Kidney glomerular epithelial cell (primary cell): ENCODE data around the gene SOHLH1.

Experiments used
- DNase-seq: peaks from one replicate; lab custom pipeline; 2025; lab: John Stamatoyannopoulos, UW

SOHLH1 gene

DNA sequence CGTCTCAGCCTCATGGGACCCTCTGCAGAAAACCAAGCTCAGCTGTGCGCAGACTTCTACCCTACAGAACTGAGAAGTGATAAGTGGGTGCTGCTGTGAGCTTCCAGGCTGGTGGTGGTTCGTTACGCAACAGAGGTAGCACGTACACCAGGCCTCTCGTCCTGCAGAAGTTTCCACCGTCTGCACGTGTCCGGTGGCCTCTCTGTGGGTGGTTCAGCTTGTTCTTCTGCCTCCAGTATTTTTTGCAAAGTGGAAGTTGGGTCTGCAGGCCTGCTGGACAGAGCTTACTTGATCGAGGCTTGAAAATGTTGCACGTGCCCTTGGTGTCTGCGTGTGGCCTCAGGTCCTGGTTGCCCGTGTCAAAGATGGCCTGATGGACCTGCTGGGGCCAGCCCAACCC, 30.2 kb upstream of the SOHLH1 start:
- no peak for DNase-seq

DNA sequence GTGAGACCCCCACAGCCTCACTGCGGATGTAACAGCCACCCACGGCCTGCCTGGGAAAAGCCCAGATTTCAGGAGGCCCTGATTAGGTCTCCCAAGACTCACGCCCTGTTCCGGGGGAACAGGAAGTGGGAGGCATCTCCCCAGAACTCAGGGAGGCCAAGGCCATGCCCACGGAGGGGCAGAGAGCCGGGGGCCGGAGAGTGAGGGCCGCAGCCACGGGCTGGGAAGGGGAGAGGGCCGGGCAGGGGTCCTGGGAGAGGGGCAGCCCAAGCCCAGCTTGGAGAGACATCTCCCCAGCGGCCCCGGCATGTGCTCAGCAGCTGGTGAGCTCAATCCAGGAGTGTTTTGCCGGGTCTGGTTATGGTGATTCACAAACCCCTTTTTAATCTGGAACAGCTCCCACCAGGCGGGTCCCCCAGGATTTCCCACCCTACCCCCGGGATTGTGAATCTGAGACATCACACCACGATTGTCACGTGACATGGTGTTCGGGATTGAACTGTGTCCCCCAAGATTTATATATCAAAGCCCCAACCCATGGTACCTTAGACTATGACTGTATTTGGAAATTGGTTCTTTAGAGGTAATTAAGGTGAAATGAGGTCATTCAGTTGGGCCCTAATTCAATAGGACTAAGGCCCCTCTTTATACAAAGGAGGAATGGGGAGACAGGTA, 29.3 kb upstream of the SOHLH1 start:
- no peak for DNase-seq

DNA sequence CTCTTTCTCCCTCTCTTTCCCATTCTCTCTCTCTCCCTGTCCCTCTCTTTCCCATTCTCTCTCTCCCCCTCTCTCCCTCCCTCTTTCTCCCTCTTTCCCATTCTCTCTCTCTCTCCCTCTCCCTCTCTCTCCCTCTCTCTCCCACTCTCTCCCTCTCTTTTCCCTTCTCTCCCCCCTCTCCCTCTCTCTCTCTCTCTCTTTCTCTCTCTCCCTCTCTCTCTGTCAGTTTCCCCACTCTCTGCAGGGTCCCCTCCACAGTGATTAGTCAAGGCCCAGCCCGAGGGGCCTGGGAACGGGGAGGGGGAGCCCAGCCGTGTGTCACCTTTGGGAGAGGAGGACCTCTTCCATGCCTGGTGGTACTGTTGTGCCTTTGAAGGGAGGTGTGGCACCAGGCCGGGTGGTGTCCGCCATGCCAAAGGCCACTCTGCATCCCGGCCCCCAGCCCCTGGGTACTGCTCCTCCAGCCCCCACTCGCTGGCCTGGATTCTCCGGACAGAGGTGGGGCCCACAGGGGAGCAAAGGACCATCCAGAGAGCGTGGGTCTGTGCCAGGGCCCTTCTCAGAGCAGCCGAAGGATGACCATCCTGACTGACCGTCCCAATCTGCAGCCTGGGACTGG, 28.1 kb upstream of the SOHLH1 start:
- DNase-seq = no peak

- DNase-seq = no peak
Measured at GRCh38 chr9:135726138-135726853, 27.0 kb upstream of the SOHLH1 start.

DNA sequence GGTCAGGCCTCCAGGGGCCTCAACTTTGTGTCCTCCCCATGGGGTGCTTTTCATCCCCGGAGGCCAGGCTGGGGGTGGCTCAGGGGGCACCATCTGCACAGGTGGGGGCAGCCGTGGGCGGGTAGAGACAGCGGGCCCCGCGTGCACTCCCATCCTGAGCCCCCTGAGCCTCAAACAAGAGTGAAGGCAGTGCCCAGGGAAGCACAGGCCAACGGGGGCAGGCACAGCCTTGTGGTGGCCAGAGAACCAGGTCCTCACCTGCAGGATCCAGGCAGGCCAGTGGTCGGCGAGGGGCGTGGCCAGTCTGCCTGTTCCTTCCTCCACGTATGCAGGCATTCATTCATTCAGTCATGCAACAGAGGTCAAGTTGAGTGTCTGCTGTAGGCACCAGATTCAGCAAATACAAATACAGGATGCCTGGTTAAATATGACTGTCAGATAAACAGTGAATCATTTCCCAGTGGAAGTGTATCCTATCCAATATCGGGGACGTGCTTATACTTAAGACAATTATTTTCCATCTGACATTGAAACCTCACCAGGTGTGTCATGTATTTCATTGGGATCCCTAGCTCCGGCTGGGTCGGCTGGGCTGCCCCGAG, 25.0 kb upstream of the SOHLH1 start:
- DNase-seq = no peak

GRCh38 chr9:135722365-135722764, 23.1 kb upstream of the SOHLH1 start:
- DNase-seq = no peak

DNA sequence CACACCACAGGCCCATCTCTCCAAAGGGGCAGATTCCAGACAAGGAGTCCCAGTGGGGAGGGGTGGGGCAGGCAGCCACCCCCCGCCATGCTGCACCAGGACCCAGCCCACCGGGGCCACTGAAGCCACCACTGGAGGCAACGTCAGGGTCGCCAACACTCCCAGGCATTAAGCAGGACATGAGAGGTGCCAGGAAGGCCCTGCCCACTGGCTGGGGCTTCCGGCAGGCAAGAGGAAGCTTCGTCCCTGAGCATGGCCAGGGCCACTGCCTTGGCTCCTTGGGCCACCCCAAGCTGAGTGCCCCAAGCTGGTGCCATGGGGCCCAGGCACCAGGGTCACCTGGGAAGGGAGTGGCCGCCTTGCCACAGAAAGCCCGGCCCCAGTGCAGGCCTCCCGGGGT, 20.2 kb upstream of the SOHLH1 start:
- DNase-seq = no peak

GRCh38 chr9:135718616-135719015, 19.3 kb upstream of the SOHLH1 start:
- DNase-seq = no peak

DNA sequence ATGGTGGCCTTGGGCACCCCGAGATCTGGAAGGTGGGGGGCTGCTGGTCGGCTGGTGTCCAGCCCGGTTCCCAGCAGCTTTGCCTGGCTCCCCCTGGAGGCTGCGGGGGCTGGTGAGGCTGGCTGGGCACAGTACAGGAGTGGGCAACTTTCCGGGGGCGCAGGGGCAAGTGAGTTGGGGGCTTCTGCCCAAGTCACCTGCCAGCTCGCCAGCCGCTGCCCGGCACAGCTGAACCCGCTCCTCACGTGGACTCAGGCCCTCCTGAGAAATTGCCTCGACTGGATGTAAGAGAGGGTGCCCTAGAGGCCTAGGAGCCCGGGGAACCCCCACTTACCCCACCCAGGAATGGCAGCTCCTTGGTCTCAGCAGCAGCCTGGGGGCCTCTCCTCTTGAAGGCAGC, 18.1 kb upstream of the SOHLH1 start:
- DNase-seq = no peak

DNA sequence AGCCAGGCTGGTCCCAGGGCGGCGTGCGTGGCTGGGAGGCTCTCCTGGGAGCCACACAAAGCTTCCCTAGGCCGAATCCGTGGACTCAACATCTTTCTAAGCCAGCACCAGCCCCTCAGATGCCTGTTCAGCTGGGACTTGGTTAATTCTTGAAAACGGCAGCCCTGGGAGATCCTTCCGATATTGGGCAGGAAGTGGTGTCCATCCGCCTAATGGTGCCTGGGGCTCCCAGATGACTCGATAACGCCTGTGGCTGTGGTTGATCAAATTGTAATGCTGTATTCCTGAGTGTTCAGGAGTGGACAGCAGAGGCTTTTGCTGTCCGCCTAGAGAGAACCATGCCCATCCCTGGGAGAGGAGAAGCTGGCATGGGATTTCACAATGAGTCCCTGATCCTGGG, 16.8 kb upstream of the SOHLH1 start:
- DNase-seq = no peak

GRCh38 chr9:135715056-135715595, 15.8 kb upstream of the SOHLH1 start:
- no peak for DNase-seq

DNA sequence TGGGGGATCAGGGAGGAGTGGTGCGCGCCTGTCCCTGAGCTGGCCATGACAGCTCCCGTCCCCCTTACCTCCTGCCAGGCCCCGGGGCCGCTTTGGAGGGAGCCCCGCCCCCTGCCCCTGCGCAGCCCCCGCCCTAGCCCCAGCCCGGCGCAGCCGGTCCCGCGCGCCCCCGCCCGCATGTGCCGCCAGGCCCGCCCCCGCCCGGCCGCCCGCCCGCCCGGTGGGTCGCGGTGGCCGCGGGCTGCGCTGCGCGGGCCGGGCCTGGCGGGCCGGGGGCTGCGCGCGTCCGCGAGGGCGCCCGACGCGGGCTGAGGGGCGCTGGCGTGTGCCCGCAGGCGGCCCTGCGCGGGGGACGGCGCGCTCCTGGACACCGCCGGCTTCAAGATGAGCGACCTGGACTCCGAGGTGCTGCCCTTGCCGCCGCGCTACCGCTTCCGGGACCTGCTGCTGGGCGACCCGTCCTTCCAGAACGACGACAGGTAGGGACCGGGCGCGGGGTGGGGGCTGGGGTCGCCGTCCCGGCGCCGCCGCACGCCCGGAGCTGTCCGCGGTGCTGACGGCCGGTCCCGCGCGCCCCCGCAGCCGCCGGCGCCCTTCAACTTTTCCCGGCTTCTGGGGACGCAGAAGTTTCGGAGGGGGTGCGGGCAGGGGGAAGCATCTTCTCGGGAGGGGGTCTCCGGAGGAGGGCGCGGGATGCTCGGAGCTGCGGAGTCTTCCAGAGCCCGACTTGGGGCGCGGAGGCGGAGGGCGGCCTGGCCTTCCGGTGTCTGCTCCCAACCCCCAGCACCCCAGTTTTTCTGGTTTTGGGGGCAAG, 15.2 kb upstream of the SOHLH1 start:
- no peak for DNase-seq

- DNase-seq = no peak
Measured at GRCh38 chr9:135712613-135713295, 13.5 kb upstream of the SOHLH1 start.

GRCh38 chr9:135711881-135712280, 12.6 kb upstream of the SOHLH1 start:
- no peak for DNase-seq

GRCh38 chr9:135711391-135711790, 12.1 kb upstream of the SOHLH1 start:
- no peak for DNase-seq

DNA sequence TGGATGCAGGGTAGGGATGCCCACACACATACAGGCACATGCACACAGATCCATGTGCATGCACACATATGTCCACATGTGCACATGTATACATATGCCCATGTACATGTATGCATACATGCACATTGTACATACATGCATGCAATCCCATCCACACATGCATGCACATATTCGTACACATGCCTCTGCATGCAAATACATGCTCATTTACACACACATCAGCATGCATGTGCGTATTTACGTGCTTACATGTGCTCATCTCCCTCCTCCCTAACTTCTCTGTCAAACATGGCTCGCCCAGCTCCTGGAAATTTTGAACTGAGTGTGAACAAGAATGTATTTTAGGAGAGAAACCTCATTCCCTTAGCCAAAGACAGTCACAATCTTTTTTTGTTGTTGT, 8.9 kb upstream of the SOHLH1 start:
- no peak for DNase-seq

DNA sequence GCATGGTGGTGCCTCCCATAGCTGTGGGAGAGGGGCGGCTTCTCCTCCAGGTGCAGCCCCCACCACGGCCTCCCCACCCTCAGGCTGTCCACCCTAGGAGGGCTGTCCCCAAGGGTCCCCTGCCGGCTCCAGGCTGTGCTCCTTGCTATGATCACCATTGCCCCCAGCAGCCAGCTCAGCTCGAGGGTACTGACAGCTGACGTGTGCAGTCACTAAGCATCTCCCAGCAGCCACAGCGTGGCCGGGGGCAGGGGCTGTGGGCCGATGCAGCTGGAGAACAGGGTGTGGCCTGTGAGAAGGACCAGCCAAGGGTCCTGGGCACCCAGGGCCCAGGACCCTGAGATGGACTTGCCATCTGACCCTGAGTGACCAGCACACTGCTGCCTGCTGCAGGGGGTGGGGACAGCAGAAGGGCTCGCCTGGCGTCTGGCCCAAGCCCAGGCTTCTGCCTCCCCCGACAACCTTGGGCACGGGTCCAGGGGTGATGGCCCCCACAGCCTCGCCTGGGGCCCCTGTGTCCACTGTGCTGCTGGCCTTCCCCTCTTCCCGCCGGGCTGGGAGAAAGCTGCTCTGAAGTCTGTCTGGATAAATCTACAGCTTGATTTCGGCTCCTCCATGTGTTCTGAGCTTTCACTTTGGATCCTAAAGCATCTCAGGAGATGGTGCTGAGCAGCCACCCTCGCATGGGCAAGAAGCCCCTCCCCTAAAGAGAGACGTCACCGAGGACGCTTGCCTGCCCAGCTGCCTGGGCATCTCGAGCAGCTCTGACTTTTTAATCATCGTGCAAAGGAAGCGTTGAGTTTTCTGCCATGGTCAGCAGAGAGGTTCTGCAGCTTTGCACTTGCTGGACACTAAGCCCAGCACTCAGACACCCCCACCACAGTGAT, 8.2 kb upstream of the SOHLH1 start:
- DNase-seq = no peak

- DNase-seq = no peak
Measured at GRCh38 chr9:135706288-135706687, 7.0 kb upstream of the SOHLH1 start.

- no peak for DNase-seq
Measured at GRCh38 chr9:135705376-135705775, 6.1 kb upstream of the SOHLH1 start.

GRCh38 chr9:135704483-135704882, 5.2 kb upstream of the SOHLH1 start:
- no peak for DNase-seq
